CD4-positive, alpha-beta T cell (primary cell): Measurements from ENCODE around the gene UTP18. TPM values are rescaled to one million over a fixed set of nuclear protein-coding genes. Genes with fewer than 3 reads are reported as not detected.

ENCODE experiments used
- ATAC-seq: fragments of 200-7000 bp; cut with Tn5 transposase; one replicate; pipeline ENCODE4 v1.10.0; 2022; ENCODE audit warnings: mild to moderate bottlenecking; ENCODE audit not compliant: poor library complexity
- CTCF ChIA-PET: fragments of 350-600 bp; sonication (Branson Sonifier 250); formaldehyde crosslinking; loops from one replicate; lab custom pipeline; 2021; ENCODE audit warnings: antibody characterized with exemption, inconsistent platforms; lab: Charles Lee
- POLR2A ChIA-PET: fragments of 350-600 bp; sonication (Branson Sonifier 250); formaldehyde crosslinking; loops from one replicate; lab custom pipeline; 2021; ENCODE audit warnings: antibody characterized with exemption, inconsistent platforms; lab: Charles Lee
- DNase-seq, 14 experiments: peaks; one replicate each; pipeline ENCODE4 v3.0.0-alpha.2; 2013 to 2020; ENCODE audit warnings: mixed read lengths in 2 of 14
- H3K27ac ChIP-seq, 2 donors: one replicate each; pipeline versions ENCODE4 v1.5.1 to v1.7.0; 2013; ENCODE audit warnings: low read length in 2 of 2, low read depth in 1 of 2, mild to moderate bottlenecking in 1 of 2
- H3K27me3 ChIP-seq, 2 experiments: 1 replicate in 1 of 2; 2 replicates in 1 of 2; pipeline versions ENCODE4 v1.6.1 to v1.7.0; 2013; ENCODE audit warnings: low read length in 2 of 2, control low read depth in 1 of 2, mild to moderate bottlenecking in 1 of 2, moderate library complexity in 1 of 2; ENCODE audit not compliant: insufficient read depth in 2 of 2, control insufficient read depth in 1 of 2
- H3K36me3 ChIP-seq: one replicate; pipeline ENCODE4 v1.6.1; 2013; ENCODE audit warnings: low read length, control low read depth; ENCODE audit not compliant: insufficient read depth
- H3K4me1 ChIP-seq: one replicate; pipeline ENCODE4 v1.6.1; 2013; ENCODE audit warnings: low read length, control low read depth; ENCODE audit not compliant: insufficient read depth
- H3K4me3 ChIP-seq: one replicate; pipeline ENCODE4 v1.5.1; 2013; ENCODE audit warnings: mild to moderate bottlenecking, low read length, moderate library complexity
- H3K9me3 ChIP-seq, 2 experiments: 1 replicate in 1 of 2; 2 replicates in 1 of 2; pipeline versions ENCODE4 v1.6.1 to v1.7.0; 2013; ENCODE audit warnings: low read length in 2 of 2, mild to moderate bottlenecking in 2 of 2, control low read depth in 1 of 2, moderate library complexity in 1 of 2; ENCODE audit not compliant: control insufficient read depth in 1 of 2, insufficient read depth in 1 of 2
- H3K27ac Mint-ChIP-seq: one replicate; pipeline ENCODE4 v1.8.0; 2020; ENCODE audit warnings: mixed read lengths
- H3K27me3 Mint-ChIP-seq: one replicate; pipeline ENCODE4 v1.8.0; 2021; ENCODE audit warnings: mixed read lengths
- H3K36me3 Mint-ChIP-seq: one replicate; pipeline ENCODE4 v1.8.0; 2021; ENCODE audit warnings: low read depth, mixed read lengths
- H3K4me1 Mint-ChIP-seq: one replicate; pipeline ENCODE4 v1.8.0; 2021; ENCODE audit warnings: low read depth, mixed read lengths
- H3K4me3 Mint-ChIP-seq: one replicate; pipeline ENCODE4 v1.8.0; 2020; ENCODE audit warnings: mild to moderate bottlenecking, mixed read lengths
- H3K9me3 Mint-ChIP-seq: one replicate; pipeline ENCODE4 v1.8.0; 2020; ENCODE audit warnings: mixed read lengths
- intact Hi-C, 2 experiments: fragments of 100-400 bp; cut with DNase I in 1 of 2; cut with micrococcal nuclease in 1 of 2; formaldehyde crosslinking; loops; one replicate each; pipeline versions ENCODE4 v1.15.1 to v1.9.0; 2023 to 2025; cut with DNase I, micrococcal nuclease
- total RNA-seq, 174 experiments: library from RNA in 2 of 174; stranded (reverse) in 2 of 174; gene quantifications; one replicate each; pipeline ENCODE4 v1.2.3 and lab custom pipeline; 2021 to 2026
- TF ChIP-seq, protein P1 (sequence below): fragments of 200-600 bp; IDR thresholded peaks from one replicate; pipeline ENCODE4 v1.8.0; 2022; ENCODE audit warnings: antibody characterized with exemption, mild to moderate bottlenecking

The UTP18 gene
- total RNA-seq, 2 experiments from 2014 or later: 48.5 to 49.8 TPM

DNA sequence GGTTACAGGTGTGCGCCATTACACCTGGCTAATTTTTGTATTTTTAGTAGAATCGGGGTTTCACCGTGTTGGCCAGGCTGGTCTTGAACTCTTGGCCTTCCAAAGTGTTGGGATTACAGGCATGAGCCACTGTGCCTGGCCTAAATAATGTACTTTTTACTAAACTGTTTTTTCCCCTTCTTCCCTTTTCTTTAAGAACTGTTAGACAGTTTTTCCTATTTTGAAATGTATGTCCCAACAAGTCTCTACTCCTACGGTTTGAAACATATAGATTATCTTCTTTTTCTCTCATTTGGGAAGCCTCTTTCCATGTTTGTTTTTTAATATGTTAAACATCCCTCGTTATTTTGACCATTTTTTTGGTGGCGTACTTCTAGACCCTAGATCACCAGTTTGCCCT lies 9.6 kb downstream of the UTP18 start:
- CTCF ChIA-PET: no interaction called here

DNA sequence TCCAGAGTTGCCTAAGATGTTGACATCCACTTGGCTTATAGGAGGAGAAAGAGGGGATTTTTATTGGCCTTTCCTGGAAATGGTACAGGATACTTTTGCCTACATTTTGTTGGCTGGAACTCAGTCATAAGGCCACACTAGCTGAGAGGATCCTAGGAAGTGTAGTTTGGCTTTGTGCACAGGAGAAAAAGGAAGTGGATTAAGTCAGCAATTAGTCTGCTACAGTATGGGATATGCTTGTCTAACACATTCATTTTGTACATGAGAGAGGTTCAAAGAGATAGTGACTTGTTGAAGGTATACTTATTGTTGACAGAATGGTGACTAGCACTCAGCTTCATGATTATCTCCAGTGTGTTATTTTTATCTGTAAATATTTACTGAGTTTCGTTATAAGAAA lies 10.3 kb downstream of the UTP18 start:
- TF ChIP-seq, protein P1, sequence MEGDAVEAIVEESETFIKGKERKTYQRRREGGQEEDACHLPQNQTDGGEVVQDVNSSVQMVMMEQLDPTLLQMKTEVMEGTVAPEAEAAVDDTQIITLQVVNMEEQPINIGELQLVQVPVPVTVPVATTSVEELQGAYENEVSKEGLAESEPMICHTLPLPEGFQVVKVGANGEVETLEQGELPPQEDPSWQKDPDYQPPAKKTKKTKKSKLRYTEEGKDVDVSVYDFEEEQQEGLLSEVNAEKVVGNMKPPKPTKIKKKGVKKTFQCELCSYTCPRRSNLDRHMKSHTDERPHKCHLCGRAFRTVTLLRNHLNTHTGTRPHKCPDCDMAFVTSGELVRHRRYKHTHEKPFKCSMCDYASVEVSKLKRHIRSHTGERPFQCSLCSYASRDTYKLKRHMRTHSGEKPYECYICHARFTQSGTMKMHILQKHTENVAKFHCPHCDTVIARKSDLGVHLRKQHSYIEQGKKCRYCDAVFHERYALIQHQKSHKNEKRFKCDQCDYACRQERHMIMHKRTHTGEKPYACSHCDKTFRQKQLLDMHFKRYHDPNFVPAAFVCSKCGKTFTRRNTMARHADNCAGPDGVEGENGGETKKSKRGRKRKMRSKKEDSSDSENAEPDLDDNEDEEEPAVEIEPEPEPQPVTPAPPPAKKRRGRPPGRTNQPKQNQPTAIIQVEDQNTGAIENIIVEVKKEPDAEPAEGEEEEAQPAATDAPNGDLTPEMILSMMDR: no peak
- Histone ChIP-seq H3K27ac (no peak overlapping the region), H3K36me3 (peaks cover 92% of the 10 kb centered on the region), H3K4me3 (no peak overlapping the region), H3K27me3 (no peaks in the 10 kb centered on the region), H3K4me1 (no peaks in the 10 kb centered on the region), H3K9me3 (no peaks in the 10 kb centered on the region)
- Mint-ChIP-seq H3K4me3 (no peak overlapping the region), H3K27me3 (no peaks in the 10 kb centered on the region), H3K36me3 (peaks cover 99% of the 10 kb centered on the region), H3K4me1 (peaks cover 59% of the 10 kb centered on the region), H3K27ac (no peak overlapping the region), H3K9me3 (no peaks in the 10 kb centered on the region)
- no peak for ATAC-seq
- ChIA-PET POLR2A (interaction anchor here (1.7 kb wide), 1 partner anchor 10 kb away, joined by 6 read pairs; the partner anchor contains the start of gene UTP18), CTCF (no interaction called here)
- intact Hi-C loops: no loop called here
- DNase-seq: no peak

More for the DNA sequence above, 9.6 kb downstream of the UTP18 start:
- Mint-ChIP-seq H3K9me3 (no peaks in the 10 kb centered on the region), H3K36me3 (peaks cover 96% of the 10 kb centered on the region), H3K4me3 (no peak overlapping the region), H3K4me1 (peaks cover 61% of the 10 kb centered on the region), H3K27me3 (no peaks in the 10 kb centered on the region), H3K27ac (no peak overlapping the region)
- no peak for ATAC-seq
- POLR2A ChIA-PET: interaction anchor here (1.6 kb wide), 1 partner anchor 9 kb away, joined by 13 read pairs; the partner anchor contains the start of gene UTP18
- no peaks in the 10 kb centered on the region for H3K27me3 ChIP-seq
- H3K9me3 ChIP-seq: no peaks in the 10 kb centered on the region
- no peak overlapping the region for H3K4me3 ChIP-seq
- H3K36me3 ChIP-seq: peaks cover 87% of the 10 kb centered on the region
- H3K4me1 ChIP-seq: no peaks in the 10 kb centered on the region
- no peak overlapping the region for H3K27ac ChIP-seq
- no peak for DNase-seq
- intact Hi-C loops: loop anchor here (10.0 kb wide), 2 partner anchors 265 to 895 kb away; partner anchors contain the start of genes EME1 (in 1 of the 2) and MRPL27 (in 1 of the 2)
- TF ChIP-seq, protein P1: no peak

DNA sequence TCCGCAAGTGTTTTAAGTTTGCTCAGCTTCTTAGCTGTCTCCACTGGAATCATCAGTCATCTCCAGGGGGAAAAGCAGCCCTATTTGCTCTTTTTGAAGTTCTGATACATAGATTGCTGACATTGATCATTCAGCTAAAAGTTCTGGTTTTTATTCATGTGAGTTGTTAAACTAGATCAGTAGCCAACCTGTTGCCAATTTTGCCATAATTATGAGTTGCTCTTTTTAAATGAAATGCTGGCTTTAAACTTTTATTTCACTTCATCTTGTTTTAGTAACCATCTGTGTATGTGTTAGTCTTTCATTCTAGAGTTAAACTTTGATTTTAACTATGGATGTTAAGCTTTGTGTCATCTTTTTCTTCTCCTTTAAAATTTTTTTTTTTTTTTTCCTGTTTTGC lies 12.5 kb downstream of the UTP18 start:
- peaks cover 44% of the 10 kb centered on the region for H3K4me1 Mint-ChIP-seq
- Histone ChIP-seq H3K4me3 (no peak overlapping the region), H3K4me1 (no peaks in the 10 kb centered on the region), H3K36me3 (peaks cover 92% of the 10 kb centered on the region), H3K27me3 (no peaks in the 10 kb centered on the region), H3K27ac (no peak overlapping the region), H3K9me3 (no peaks in the 10 kb centered on the region)
- DNase-seq (no peak), ATAC-seq (no peak)
- intact Hi-C loops: no loop called here
- no peak overlapping the region for H3K27ac Mint-ChIP-seq
- no peak overlapping the region for H3K4me3 Mint-ChIP-seq
- no peaks in the 10 kb centered on the region for H3K27me3 Mint-ChIP-seq
- TF ChIP-seq, protein P1: no peak
- POLR2A ChIA-PET: interaction anchor here (1.1 kb wide), 1 partner anchor 12 kb away, joined by 5 read pairs; no protein-coding TSS in a partner anchor
- H3K9me3 Mint-ChIP-seq: no peaks in the 10 kb centered on the region
- peaks cover 99% of the 10 kb centered on the region for H3K36me3 Mint-ChIP-seq
- CTCF ChIA-PET: no interaction called here
